HG03469 (cell line): ENCODE measurements around the gene RBM44.

Source experiments
- ATAC-seq: cut with Tn5 transposase; IDR thresholded peaks from one replicate; pipeline ENCODE4 v1.9.1; 2021; ENCODE audit warnings: mild to moderate bottlenecking, moderate library complexity, moderate number of reproducible peaks; ENCODE audit not compliant: unreplicated experiment

RBM44 gene

DNA sequence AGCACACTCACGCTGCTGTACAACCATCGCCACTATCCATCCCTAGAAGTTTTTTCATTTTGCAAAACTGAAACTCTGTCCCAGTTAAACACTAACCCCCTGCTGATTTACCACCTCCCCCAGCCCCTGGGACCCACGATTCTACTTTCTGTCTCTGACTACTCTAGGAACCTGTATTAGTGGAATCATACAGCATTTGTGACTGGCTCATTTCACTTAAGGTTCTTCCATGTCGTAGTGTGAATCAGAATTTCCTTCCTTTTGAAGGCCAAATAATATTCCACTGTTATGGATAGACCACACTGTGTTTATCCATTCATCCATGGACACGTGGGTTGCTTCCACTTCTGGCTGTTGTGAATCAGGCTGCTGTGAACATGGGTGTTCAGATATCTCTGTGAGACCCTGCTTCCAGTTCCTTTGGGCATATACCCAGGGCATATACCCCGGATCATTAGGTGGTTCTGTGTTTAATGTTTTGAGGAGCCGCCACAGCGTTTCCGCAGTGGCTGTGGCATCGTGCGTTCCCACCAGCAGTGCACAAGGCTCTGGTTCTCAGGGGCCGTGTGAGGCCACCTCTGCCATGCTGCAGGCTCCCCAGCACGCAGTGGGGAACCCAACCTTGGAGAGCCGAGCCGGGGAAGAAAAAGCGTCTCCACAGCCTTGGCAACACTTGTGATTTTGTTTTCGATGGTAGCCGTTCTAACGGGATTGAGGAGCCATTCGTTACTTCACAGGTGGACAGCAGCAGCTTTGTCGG is 70.9 kb downstream of the RBM44 start:
- no peak for ATAC-seq

GRCh38 chr2:237870126-237870525 is 71.5 kb downstream of the RBM44 start:
- no peak for ATAC-seq

GRCh38 chr2:237870754-237871651 is 72.4 kb downstream of the RBM44 start:
- no peak for ATAC-seq

DNA sequence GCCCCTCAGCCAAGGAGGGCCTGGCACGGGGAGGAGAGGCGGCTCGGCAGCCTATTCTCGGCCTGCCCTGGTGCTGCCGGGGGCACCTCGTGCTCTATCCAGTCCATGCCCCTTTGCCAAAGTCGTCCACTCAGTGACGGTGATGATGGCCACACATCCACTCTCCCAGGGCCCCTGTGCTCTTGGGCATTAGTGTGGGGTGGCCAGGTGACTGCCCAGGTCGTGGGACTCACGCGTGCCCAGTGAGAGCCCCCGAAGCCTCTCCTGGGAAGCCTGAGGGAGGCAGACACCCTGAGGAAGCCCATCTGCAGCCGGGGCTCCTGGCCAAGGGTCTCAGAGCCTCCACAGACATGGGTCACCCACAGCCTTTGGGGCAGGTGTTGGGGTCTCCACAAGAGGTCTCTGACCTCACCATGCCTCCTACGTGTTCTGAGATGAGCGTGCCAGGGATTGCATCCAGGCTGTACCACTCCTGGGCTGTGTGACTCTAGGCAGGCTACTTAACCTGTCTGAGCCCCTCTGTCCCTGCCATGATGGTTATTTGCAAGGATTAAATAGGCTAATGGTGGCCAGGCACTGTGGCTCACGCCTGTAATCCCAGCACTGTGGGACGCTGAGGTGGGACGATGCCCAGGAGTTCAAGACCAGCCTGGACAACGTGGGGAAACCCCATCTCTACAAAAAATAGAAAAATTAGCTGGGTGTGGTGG is 73.8 kb downstream of the RBM44 start:
- no peak for ATAC-seq

- no peak for ATAC-seq
Measured at GRCh38 chr2:237873421-237873831, 74.8 kb downstream of the RBM44 start.

- no peak for ATAC-seq
Measured at GRCh38 chr2:237873897-237874551, 75.4 kb downstream of the RBM44 start.

DNA sequence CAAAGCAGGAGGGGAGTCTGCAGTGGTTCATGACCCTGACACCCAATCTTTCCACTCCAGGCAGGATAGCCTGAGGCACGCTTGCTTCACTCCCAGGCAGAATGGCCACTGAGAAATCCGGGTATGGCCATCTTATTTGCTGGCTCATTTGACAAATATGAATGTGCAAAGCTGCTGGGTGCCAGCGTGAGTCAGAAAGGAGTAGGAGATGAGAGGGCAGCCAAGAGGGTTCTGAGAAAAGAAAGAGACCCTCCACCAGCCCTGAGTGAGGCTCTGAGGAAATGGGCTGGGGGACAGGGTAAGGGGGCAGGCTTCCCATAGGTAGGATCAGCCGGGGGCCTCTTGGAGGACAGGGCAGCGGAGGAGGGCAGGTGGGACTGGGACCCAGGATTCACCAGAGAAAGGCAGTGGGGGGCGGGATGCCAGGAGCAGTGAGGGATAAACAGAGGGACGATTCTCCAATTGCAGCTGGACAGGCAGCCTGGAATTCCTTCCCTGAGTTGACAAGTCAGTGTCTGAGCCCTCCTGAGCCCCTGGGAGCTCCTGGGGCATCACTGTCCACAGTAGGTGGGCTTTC is 76.1 kb downstream of the RBM44 start:
- ATAC-seq = no peak

DNA sequence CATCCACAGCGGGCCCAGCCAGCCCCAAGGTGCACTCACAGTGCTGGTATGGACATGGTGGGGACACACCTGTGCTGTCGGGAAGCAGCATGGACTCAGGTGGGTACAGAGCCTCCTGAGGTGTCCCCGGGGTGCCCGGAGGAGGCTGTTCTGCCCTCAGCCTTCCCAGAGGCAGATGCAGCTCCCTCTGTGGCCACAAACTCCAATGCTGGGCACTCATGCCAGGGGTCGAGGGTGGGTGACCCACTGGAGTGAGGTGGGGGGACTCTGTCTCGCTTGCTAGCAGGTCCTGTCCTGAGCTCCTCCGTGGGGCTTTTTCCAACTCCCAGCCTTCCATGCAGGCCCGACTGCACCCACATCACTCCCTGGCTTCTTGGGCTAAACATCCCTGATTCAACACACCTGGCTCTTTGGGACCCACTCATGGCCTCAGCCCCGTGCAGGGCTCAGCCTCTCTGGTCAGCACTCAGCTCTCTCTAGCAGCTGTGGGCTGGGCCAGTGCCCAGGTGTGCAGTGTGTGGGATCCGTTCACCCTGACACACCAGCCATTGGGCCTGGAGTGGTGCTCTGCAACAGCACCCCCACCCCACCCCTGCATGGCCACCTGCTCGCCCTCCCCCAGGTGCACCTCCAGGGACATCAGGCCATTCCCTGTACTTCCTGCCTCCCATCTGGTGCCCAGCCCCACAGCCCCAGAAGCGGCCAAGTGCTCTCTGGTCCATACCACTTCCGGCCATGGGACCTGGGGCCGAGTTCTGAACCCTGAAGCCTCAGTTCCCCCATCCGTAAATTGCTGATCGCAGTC is 76.9 kb downstream of the RBM44 start:
- no peak for ATAC-seq

GRCh38 chr2:237876061-237876526 is 77.5 kb downstream of the RBM44 start:
- no peak for ATAC-seq

GRCh38 chr2:237876532-237876931 is 78.0 kb downstream of the RBM44 start:
- ATAC-seq = no peak

- ATAC-seq = no peak
Measured at GRCh38 chr2:237876951-237877491, 78.4 kb downstream of the RBM44 start.

GRCh38 chr2:237877576-237878307 is 79.2 kb downstream of the RBM44 start:
- ATAC-seq = no peak

DNA sequence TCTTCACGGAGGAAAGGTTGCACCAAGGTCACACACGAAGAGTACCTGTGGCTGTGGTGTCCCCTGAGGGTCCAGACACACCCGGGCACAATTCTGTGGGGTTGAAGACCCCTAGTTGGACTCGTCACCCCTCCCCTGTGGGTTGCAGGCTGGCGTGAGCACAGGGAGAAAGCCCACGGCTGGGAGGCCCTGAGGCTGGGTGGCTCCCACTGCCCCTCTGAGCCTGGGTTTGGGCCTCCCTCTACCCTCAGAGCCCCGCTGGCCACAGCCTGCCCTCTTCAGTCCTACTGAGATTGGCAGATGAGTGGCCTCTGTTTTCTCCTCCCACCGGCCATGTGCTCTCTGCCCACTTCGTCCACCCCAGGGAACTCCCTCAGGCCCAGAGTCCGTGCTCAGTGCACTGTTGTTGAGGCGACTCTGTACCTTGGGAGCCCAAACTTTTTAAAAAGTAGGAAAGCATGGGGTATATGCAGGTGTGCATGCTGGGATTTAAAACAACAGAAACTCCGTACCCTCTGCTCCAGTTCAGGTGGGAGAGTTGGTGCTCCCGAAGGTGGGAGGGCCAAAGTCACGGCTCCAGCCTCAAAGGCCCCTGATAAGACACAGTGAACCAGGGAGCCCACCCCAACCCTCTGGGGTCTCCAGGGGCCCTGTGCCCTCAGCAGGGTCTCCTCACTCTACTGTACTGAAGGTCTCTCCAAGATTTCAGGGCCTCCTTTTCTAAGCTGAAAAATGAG is 79.9 kb downstream of the RBM44 start:
- no peak for ATAC-seq

DNA sequence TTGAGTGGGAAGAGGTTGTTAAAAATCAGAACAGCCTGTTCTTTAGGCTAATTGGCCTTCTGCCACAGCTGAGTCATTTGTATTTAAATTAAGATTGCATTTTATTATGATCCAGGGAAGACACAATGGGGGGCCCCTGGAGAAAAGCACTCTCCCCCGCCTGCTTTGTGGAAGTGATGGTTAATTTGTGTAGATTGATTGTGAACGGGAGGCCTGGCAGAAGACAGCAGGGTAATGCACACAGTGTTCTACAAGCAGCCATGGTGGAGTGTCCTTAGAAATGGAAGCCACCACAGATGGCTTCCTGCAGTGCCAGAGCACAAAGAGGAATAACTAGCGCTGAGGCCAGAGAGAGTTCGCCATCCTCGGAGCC is 80.5 kb downstream of the RBM44 start:
- no peak for ATAC-seq

DNA sequence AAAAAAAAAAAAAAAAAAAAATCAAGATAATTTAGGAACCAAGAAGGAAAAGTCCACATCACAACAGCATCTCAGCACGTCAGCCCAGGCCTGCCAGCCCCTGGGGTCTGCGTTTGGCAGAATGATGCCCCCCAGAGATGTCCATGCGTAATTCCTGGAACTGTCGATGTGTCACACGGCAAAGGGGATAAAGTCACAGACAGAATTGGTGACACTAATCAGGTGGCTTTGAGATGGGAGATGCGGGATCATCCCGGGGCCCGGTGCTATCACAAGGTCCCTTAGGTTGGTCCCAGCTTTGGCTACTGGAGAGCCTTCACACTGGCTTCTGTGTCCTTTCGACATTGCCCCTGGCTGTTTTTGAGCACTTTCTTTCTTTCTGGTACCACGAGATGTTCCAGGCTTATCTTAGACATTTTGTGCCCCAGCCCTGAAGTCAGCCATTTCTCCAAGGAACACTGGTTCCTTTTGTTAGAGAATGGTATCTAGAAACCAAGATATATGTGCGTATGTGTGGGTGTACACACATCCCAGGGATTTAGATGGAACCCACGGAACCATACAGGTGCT is 81.5 kb downstream of the RBM44 start:
- ATAC-seq = no peak

- ATAC-seq = no peak
Measured at GRCh38 chr2:237882510-237883481, 84.2 kb downstream of the RBM44 start.
